Transverse colon (tissue), 4 donors: ENCODE measurements around the gene CFAP68. TPM values are rescaled to one million over a fixed set of nuclear protein-coding genes. Genes with fewer than 3 reads are reported as not detected.

Experiments used
- DNase-seq: peaks from one replicate; pipeline ENCODE4 v3.0.0-alpha.2; 2019
- H3K27ac ChIP-seq, 4 donors: fragments of 200-600 bp; sonication (generic); 2 replicates each; pipeline ENCODE4 v1.5.1; 2016 to 2018; ENCODE audit warnings: inconsistent platforms in 4 of 4
- H3K27me3 ChIP-seq: fragments of 200-600 bp; sonication (generic); 2 replicates; pipeline ENCODE4 v1.5.1; 2017; ENCODE audit warnings: inconsistent platforms
- H3K36me3 ChIP-seq, 4 donors: fragments of 200-600 bp; sonication (generic); 2 replicates each; pipeline ENCODE4 v1.5.1; 2017 to 2019; ENCODE audit warnings: inconsistent platforms in 4 of 4
- H3K4me1 ChIP-seq, 4 donors: fragments of 200-600 bp; sonication (generic); 2 replicates each; pipeline ENCODE4 v1.5.1; 2017 to 2020; ENCODE audit warnings: inconsistent platforms in 4 of 4
- H3K4me3 ChIP-seq, 4 donors: fragments of 200-600 bp; sonication (generic); 1 replicate in 1 of 4; 2 replicates in 3 of 4; pipeline versions ENCODE4 v1.5.1 to v1.6.1; 2017 to 2019; ENCODE audit warnings: inconsistent platforms in 4 of 4
- H3K9me3 ChIP-seq, 2 donors: fragments of 200-600 bp; sonication (generic); 2 replicates each; pipeline ENCODE4 v1.5.1; 2017 to 2019; ENCODE audit warnings: inconsistent platforms in 2 of 2
- CTCF ChIP-seq, 5 experiments: fragments of 200-600 bp in 3 of 5; fragments of 450-650 bp in 2 of 5; sonication (generic) in 3 of 5; IDR thresholded peaks; 1 replicate in 2 of 5; 2 replicates in 3 of 5; pipeline ENCODE4 v1.5.1; 2016 to 2017; ENCODE audit warnings: antibody characterized with exemption in 5 of 5, inconsistent platforms in 3 of 5, mild to moderate bottlenecking in 2 of 5, moderate library complexity in 1 of 5
- EP300 ChIP-seq: sonication (generic); formaldehyde crosslinking; IDR thresholded peaks from one replicate; pipeline ENCODE4 v1.6.1; 2017; ENCODE audit warnings: antibody characterized with exemption, low read depth
- POLR2A ChIP-seq: fragments of 450-650 bp; IDR thresholded peaks from one replicate; pipeline ENCODE4 v1.6.1; 2016; ENCODE audit warnings: antibody characterized with exemption, mild to moderate bottlenecking, moderate library complexity
- POLR2AphosphoS5 ChIP-seq, 3 donors: sonication (generic); formaldehyde crosslinking; IDR thresholded peaks; one replicate each; pipeline ENCODE4 v1.6.1; 2016; ENCODE audit warnings: antibody characterized with exemption in 3 of 3
- WGBS, 2 donors: methylation state at CpG; one replicate each; pipeline ENCODE4 v1.1.5; 2018; ENCODE audit warnings: low coverage in 1 of 2; 5-methylcytosine and 5-hydroxymethylcytosine counted together
- in situ Hi-C, 4 donors: fragments of 200-750 bp; cut with MboI; loops; one replicate each; pipeline versions ENCODE4 v1.15.0 to v1.15.1; 2017; ENCODE audit warnings: low sequenced_read_pairs in 3 of 4, low pct_ligation_motif_present in 1 of 4, low pct_unique_long_range_greater_than_20kb in 1 of 4
- intact Hi-C: fragments of 100-400 bp; cut with DNase I; formaldehyde crosslinking; loops from one replicate; pipeline ENCODE4 v1.15.1; 2023; ENCODE audit warnings: low total_unique reads
- total RNA-seq, 4 donors: library from RNA; depleted of rRNA; stranded (reverse); fragments of >200 nt; gene quantifications; one replicate each; pipeline ENCODE4 v1.1.0, GENCODE V29; 2016

Gene CFAP68
- total RNA-seq, 4 donors from 2014 or later = 0.20 to 19.8 (median 18.8) TPM; not detected in 1

- H3K4me1 ChIP-seq = no peaks in the 10 kb centered on the region
- H3K36me3 ChIP-seq = no peaks in the 10 kb centered on the region
- in situ Hi-C loops (no loop called here), intact Hi-C loops (no loop called here)
- no peaks in the 10 kb centered on the region for H3K27me3 ChIP-seq
- H3K9me3 ChIP-seq = no peaks in the 10 kb centered on the region
- no peak overlapping the region for H3K4me3 ChIP-seq
- no peak for DNase-seq
- WGBS, 2 donors = 70 to 81% methylated on average over 4 of the region's 4 CpGs
- TF ChIP-seq CTCF (IDR thresholded peaks at IDR 0.05) = no peak
- no peak for TF ChIP-seq POLR2A
- TF ChIP-seq EP300 = no peak
- TF ChIP-seq POLR2AphosphoS5 (IDR thresholded peaks at IDR 0.05) = no peak
- H3K27ac ChIP-seq = no peak overlapping the region
Observed at GRCh38 chr11:111886032-111886431, 6.7 kb downstream of the CFAP68 start.

GRCh38 chr11:111886844-111887243 is 7.5 kb downstream of the CFAP68 start:
- no peaks in the 10 kb centered on the region for H3K4me1 ChIP-seq
- DNase-seq = no peak
- no peaks in the 10 kb centered on the region for H3K9me3 ChIP-seq
- intact Hi-C loops (no loop called here), in situ Hi-C loops (no loop called here)
- H3K4me3 ChIP-seq = no peak overlapping the region
- no peaks in the 10 kb centered on the region for H3K27me3 ChIP-seq
- TF ChIP-seq POLR2AphosphoS5 (IDR thresholded peaks at IDR 0.05) = no peak
- no peak for TF ChIP-seq POLR2A
- no peak for TF ChIP-seq CTCF (IDR thresholded peaks at IDR 0.05)
- no peaks in the 10 kb centered on the region for H3K36me3 ChIP-seq
- WGBS, 2 donors = 69 to 82% methylated on average over 2 of the region's 2 CpGs
- no peak overlapping the region for H3K27ac ChIP-seq

GRCh38 chr11:111905411-111905810 is 26.1 kb downstream of the CFAP68 start:
- Histone ChIP-seq H3K4me3 (no peak overlapping the region), H3K36me3 (no peaks in the 10 kb centered on the region), H3K9me3 (no peaks in the 10 kb centered on the region), H3K27ac (no peak overlapping the region), H3K27me3 (no peaks in the 10 kb centered on the region), H3K4me1 (no peaks in the 10 kb centered on the region)
- 43 to 46% methylated on average over 2 of the region's 2 CpGs for WGBS, 2 donors
- in situ Hi-C loops = no loop called here
- intact Hi-C loops = no loop called here
- no peak for TF ChIP-seq EP300
- no peak for TF ChIP-seq CTCF (IDR thresholded peaks at IDR 0.05)
- TF ChIP-seq POLR2A = no peak
- TF ChIP-seq POLR2AphosphoS5 (IDR thresholded peaks at IDR 0.05) = no peak
- DNase-seq = no peak

DNA sequence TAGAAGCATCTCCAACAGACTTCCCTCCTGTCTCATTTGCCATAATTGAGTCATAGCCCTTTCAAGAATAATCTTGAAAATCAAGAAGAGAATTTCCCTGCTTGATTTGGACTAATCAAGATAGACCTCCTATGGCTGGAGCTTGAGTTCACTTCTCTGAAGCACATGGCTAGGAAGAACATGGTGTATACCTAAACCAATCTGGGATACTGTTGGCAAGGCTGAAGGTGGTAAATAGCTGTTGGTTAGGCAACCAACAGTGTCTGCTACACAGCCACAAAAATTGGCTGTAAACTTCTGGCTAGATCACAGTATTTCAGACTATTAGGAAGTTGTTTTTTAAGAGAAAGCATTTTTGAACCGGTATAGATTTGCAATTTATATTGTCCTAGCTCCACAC is 27.3 kb downstream of the CFAP68 start:
- Histone ChIP-seq H3K9me3 (no peaks in the 10 kb centered on the region), H3K27ac (no peak overlapping the region), H3K36me3 (no peaks in the 10 kb centered on the region), H3K4me1 (no peaks in the 10 kb centered on the region), H3K4me3 (no peak overlapping the region), H3K27me3 (no peaks in the 10 kb centered on the region)
- intact Hi-C loops = no loop called here
- in situ Hi-C loops = no loop called here
- TF ChIP-seq CTCF (IDR thresholded peaks at IDR 0.05) (no peak), POLR2AphosphoS5 (IDR thresholded peaks at IDR 0.05) (no peak), POLR2A (no peak), EP300 (no peak)
- no peak for DNase-seq
- 80 to 89% methylated on average over 1 of the region's 1 CpG for WGBS, 2 donors
